ENCODE results near the gene IFNB1.

Gene IFNB1

GRCh38 chr9:21070171-21070571 lies 7.6 kb downstream of the IFNB1 start:
- no peak for DNase-seq (ENCODE audit: low read depth in 2 of 2)

GRCh38 chr9:21060919-21061561 lies 16.7 kb downstream of the IFNB1 start:
- DNase-seq (ENCODE audit: low read depth in 2 of 2): no peak

DNA sequence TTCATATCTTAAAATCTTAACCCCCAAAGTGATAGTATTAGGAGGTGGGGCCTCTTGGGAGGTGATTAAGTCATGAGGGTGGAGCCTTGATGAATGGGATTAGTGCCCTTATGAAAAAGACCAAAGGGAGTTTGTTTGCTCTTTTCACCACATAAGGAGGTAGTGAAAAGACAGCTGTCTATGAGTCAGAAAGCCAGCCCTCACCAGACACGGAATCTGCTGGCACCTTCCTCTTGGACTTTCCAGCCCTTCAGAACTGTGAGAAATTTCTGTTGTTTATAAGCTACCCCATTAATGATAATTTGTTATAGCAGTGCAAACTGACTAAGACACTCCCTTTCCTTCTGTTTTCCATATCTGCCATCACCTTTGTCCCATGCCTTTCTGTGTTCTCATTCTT lies 20.8 kb downstream of the IFNB1 start:
- DNase-seq (ENCODE audit: low read depth in 2 of 2): no peak

- no peak for DNase-seq (ENCODE audit: low read depth in 2 of 2)
Measured at GRCh38 chr9:21053851-21054250, 23.9 kb downstream of the IFNB1 start.

DNA sequence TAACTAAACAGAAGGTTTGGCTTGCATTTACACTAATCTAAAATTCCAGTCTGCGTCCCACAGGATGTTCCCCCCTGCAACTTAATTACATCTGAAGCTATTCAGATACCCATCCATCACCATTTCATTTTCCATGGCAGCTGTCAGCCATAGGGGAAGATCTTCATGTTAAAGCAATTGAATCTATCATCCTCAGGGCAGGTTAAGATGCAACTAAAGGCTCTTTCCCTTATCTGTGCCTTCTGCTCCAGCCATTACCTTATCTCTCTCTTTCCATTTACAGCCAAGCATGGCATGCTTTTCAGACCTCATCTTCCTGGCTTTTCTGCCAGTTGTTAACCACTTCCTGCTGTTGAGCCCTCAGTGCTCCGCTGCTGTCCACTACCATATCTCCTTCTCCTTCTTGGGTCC lies 30.5 kb downstream of the IFNB1 start:
- no peak for DNase-seq (ENCODE audit: low read depth in 2 of 2)

DNA sequence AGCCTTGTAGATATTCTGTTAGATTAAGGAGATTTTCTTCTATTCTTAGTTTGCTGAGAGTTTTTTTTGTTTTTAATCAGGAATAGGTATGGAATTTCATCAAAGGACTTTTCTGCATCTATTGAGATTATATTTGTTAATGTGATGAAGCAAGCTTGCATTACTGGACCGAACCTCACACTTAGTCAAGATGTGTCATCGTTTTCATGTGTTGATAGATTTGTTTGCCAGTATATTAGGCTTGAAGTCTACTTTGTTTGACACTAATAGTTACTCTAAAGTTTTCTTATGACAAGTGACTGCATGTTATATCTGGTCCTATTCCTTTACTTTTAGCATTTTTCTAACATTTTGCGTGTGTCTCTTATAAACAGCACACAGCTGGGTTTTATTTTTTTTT lies 33.9 kb downstream of the IFNB1 start:
- DNase-seq (ENCODE audit: low read depth in 2 of 2): no peak

DNA sequence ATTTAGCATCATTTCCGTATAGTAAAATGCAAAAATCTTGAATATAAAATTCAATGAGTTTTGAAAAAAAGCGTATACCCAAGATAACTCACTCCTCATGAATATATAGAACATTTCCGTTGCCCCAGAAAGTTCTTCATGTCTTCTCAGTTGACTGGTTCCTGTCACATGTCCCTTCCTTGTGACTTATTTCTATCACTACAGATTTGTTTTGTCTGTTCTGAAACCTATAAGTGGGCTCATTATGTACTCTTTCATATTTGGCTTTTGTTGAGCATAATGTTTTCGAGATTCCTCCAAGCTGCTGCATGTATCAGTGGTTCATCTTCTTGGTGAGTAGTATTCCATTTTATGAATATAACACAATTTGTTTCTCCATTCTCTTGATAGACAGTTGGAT lies 35.3 kb downstream of the IFNB1 start:
- DNase-seq (ENCODE audit: low read depth in 2 of 2): no peak

DNA sequence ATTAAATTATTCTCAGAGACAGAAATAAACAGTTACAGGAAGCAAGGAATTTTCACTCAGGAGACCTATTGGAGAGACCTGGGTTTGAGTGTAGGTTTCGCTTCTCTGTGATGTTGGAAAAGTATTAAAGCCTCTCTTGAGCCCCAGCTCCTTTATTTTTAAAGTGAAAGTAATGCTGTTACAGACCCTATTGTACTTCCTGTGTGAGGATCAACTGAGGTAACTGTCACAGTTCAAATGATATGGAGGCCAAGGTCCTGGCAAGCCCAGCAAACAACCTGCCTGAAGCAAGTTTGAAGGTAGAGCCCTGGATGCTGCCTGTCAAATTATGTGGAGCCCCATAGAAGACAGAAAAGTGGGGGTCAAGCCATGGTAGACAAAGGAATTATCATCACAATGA lies 38.4 kb downstream of the IFNB1 start:
- DNase-seq (ENCODE audit: low read depth in 2 of 2): no peak

GRCh38 chr9:21037278-21037677 lies 40.5 kb downstream of the IFNB1 start:
- DNase-seq (ENCODE audit: low read depth in 2 of 2): no peak

DNA sequence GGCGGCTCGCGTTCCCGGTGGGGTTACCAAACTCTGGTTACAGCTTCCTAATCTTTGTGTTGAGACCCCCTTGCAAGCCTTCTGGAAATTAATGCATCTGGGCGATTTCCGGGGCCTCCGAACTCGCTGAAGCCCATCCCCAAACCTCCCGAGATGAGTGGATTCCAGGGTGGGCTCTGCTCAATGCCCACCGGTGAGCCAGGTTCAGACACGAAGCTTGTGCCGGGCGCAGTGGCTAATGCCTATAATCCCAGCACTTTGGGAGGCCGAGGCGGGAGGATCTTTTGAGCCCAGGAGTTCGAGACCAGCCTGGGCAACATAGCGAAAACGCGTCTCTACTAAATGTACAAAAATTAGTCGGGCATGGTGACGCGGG lies 45.9 kb downstream of the IFNB1 start:
- DNase-seq (ENCODE audit: low read depth in 2 of 2): no peak

GRCh38 chr9:21031091-21031807 lies 46.5 kb downstream of the IFNB1 start, which contains the start of gene HACD4:
Gene HACD4 (minus strand): TSS chr9:21031640. CDS start chr9:21031590, 50 bp downstream.
- peak; percentile 37 to 46 for DNase-seq (ENCODE audit: low read depth in 2 of 2)

DNA sequence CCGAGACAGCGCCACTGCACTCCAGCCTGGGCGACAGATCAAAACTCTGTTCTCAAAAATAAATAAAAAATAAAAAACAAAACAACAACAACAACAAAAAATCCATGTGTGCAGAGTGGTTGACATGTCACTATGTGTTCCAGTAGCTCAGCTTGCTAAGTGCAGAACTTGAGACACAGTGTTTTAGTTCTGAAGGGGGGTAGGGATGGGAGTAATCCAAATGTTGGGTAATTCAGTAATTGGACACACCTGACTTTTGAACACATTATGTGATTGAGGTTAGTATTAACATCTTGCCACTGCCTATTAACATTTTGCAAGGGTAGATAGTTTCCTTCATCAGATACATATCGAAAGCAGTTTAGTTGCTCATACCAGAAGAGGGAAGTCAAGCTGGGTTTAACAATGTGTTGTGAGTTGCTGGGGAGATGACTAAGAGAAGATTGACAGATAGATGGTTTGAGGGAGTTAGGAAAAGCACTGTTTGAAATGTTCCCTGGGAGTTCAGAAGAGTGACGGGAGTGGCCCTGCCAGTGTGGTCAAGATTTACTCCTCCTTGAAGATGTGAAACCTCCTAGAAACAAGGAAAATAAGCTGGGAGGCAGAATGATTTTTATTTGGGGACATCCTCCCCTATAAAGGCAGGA lies 47.2 kb downstream of the IFNB1 start:
- DNase-seq (ENCODE audit: low read depth in 2 of 2): no peak

DNA sequence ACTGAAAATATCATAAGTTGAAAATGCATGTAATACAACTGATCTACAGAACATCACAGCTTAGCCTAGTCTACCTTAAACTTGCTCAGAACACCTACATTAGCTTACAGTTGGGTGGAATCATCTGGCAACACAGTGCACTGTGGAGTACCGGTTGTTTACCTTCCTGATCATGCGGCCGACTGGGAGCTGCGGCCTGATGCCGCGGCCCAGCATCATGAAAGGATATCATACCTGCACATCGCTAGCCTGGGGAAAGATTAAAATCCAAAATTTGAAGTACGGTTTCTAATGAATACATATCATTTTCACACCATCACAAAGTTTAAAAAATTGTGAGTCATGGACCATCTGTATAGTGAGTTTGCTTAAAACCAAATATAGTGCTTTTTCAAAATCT lies 48.1 kb downstream of the IFNB1 start:
- no peak for DNase-seq (ENCODE audit: low read depth in 2 of 2)

GRCh38 chr9:21028466-21028865 lies 49.3 kb downstream of the IFNB1 start:
- no peak for DNase-seq (ENCODE audit: low read depth in 2 of 2)

GRCh38 chr9:21027295-21027694 lies 50.4 kb downstream of the IFNB1 start:
- DNase-seq (ENCODE audit: low read depth in 2 of 2): no peak

Data from stimulated activated CD4-positive, alpha-beta T cell treated with anti-CD3 and anti-CD28 coated beads, Interleukin-4, amount 100 ng/mL, for 48 hours (primary cell).